Smooth muscle cell (in vitro differentiated cells): Measurements from ENCODE around the gene SURF1. TPM values are rescaled to one million over a fixed set of nuclear protein-coding genes. Genes with fewer than 3 reads are reported as not detected.

Source experiments
- DNase-seq: peaks from one replicate; lab custom pipeline; 2025; ENCODE audit not compliant: unreplicated experiment; lab: John Stamatoyannopoulos, UW
- H2AFZ ChIP-seq: fragments of 200-600 bp; sonication (generic); 2 replicates; pipeline ENCODE4 v1.6.0; 2016; ENCODE audit warnings: antibody characterized with exemption, low read depth, mild to moderate bottlenecking
- H3F3A ChIP-seq: fragments of 200-600 bp; sonication (generic); 2 replicates; pipeline ENCODE4 v1.6.0; 2017; ENCODE audit warnings: antibody characterized with exemption, low read depth
- H3K27ac ChIP-seq: fragments of 200-600 bp; sonication (generic); 2 replicates; pipeline ENCODE4 v1.5.1; 2016; ENCODE audit warnings: low read depth, mild to moderate bottlenecking
- H3K27me3 ChIP-seq: fragments of 200-600 bp; sonication (generic); 2 replicates; pipeline ENCODE4 v1.6.1; 2016; ENCODE audit warnings: low read depth, mild to moderate bottlenecking
- H3K36me3 ChIP-seq: fragments of 200-600 bp; sonication (generic); 2 replicates; pipeline ENCODE4 v1.5.1; 2016; ENCODE audit warnings: low read depth
- H3K4me1 ChIP-seq: fragments of 200-600 bp; sonication (generic); 2 replicates; pipeline ENCODE4 v1.5.1; 2016; ENCODE audit warnings: low read depth
- H3K4me2 ChIP-seq: fragments of 200-600 bp; sonication (generic); 2 replicates; pipeline ENCODE4 v1.6.0; 2016; ENCODE audit warnings: mild to moderate bottlenecking
- H3K4me3 ChIP-seq: fragments of 200-600 bp; sonication (generic); 2 replicates; pipeline ENCODE4 v1.5.1; 2016; ENCODE audit warnings: mild to moderate bottlenecking
- H3K79me2 ChIP-seq: fragments of 200-600 bp; sonication (generic); 2 replicates; pipeline ENCODE4 v1.6.0; 2016; ENCODE audit warnings: low read depth, mild to moderate bottlenecking
- H3K9ac ChIP-seq: fragments of 200-600 bp; sonication (generic); 2 replicates; pipeline ENCODE4 v1.6.0; 2016; ENCODE audit warnings: low read depth
- H3K9me3 ChIP-seq: fragments of 200-600 bp; sonication (generic); replicated peaks from 2 replicates; pipeline ENCODE4 v1.5.1; 2016; ENCODE audit warnings: low read depth
- H4K20me1 ChIP-seq: fragments of 200-600 bp; sonication (generic); 2 replicates; pipeline ENCODE4 v1.6.0; 2016; ENCODE audit warnings: low read depth
- WGBS: methylation state at CpG from one replicate; pipeline ENCODE4 v1.1.7; 2016; ENCODE audit warnings: low lambda C conversion rate; 5-methylcytosine and 5-hydroxymethylcytosine counted together
- polyA plus RNA-seq: library from polyadenylated mRNA; unstranded; fragments of >200 nt; fragmentation: Nextera tagmentation; extraction: Ambion mirVana; gene quantifications from 2 replicates; pipeline ENCODE4 v1.2.1, GENCODE V29; 2016
- total RNA-seq: library from RNA; depleted of rRNA; stranded (reverse); fragments of >200 nt; gene quantifications from 2 replicates; pipeline ENCODE4 v1.2.3, GENCODE V29; 2014
- TF ChIP-seq, protein P1 (sequence below): fragments of 200-600 bp; sonication (generic); IDR thresholded peaks from 2 replicates; pipeline ENCODE4 v1.5.1; 2017; ENCODE audit warnings: borderline replicate concordance, mild to moderate bottlenecking, antibody characterized with exemption; ENCODE audit not compliant: insufficient read depth, poor library complexity, severe bottlenecking

The SURF1 gene
- total and polyA plus RNA-seq, 2 experiments from 2014 or later = 33.5 to 60.7 TPM

- no peaks in the 10 kb centered on the region for H3K27me3 ChIP-seq
- H3K79me2 ChIP-seq = peaks cover 49% of the 10 kb centered on the region
- no peaks in the 10 kb centered on the region for H3K36me3 ChIP-seq
- peak; percentile 83 for DNase-seq
- 8% methylated on average over 33 of the region's 120 CpGs for WGBS
- H3K4me1 ChIP-seq = peaks cover 23% of the 10 kb centered on the region
- H3K4me3 ChIP-seq = peak within 1 kb of the TSS; percentile 99
- TF ChIP-seq, protein P1, sequence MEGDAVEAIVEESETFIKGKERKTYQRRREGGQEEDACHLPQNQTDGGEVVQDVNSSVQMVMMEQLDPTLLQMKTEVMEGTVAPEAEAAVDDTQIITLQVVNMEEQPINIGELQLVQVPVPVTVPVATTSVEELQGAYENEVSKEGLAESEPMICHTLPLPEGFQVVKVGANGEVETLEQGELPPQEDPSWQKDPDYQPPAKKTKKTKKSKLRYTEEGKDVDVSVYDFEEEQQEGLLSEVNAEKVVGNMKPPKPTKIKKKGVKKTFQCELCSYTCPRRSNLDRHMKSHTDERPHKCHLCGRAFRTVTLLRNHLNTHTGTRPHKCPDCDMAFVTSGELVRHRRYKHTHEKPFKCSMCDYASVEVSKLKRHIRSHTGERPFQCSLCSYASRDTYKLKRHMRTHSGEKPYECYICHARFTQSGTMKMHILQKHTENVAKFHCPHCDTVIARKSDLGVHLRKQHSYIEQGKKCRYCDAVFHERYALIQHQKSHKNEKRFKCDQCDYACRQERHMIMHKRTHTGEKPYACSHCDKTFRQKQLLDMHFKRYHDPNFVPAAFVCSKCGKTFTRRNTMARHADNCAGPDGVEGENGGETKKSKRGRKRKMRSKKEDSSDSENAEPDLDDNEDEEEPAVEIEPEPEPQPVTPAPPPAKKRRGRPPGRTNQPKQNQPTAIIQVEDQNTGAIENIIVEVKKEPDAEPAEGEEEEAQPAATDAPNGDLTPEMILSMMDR = no peak
- peaks cover 44% of the 10 kb centered on the region for H4K20me1 ChIP-seq
- H2AFZ ChIP-seq = peak within 1 kb of the TSS; percentile 96
- peak within 1 kb of the TSS; percentile 98 for H3K27ac ChIP-seq
- peak within 1 kb of the TSS; percentile 90 for H3K4me2 ChIP-seq
- H3K9me3 ChIP-seq = no peaks in the 10 kb centered on the region
- peak within 1 kb of the TSS; percentile 100 for H3K9ac ChIP-seq
- peaks cover 18% of the 10 kb centered on the region for H3F3A ChIP-seq
Measured at GRCh38 chr9:133375724-133376654, 19.7 kb upstream of the SURF1 start, which contains the start of the genes STKLD1 and SURF4. Gene STKLD1, plus strand, starts transcription at chr9:133376366. Its CDS starts 108 bp downstream, at chr9:133376474. Gene SURF4, minus strand, starts transcription at chr9:133376060. Its CDS starts 91 bp downstream, at chr9:133375969.

DNA sequence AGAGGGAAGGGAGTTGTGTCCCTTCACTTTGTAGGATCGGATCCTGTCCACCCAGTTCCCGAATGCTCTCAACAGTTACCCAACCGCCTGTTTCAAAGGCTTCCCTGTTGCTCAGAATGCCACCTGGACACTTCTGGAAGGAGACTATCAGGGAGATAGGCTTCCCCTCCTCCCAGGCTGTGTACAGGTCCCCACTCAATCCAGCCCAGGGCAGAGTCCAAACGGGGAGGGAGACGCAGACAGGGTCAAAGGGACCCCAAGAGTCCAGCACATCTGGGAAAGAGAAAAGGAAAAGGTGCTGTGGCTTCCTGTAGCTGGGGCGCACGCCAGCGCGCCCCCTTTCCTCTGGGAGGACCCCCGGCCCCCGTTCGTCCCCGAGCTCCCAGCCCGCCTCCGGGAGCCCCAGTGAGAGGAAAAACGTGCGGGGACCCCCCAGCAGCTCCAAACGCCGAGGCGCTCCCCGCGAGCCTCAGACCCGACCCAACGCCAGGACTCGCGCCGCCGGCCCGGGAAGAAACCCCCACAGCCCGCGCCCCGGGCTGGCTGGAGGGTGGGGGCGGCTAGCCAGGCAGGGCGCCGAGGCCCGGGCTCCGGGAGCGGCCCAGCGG, 18.9 kb upstream of the SURF1 start:
- TF ChIP-seq, protein P1 = no peak
- peaks cover 52% of the 10 kb centered on the region for H4K20me1 ChIP-seq

DNA sequence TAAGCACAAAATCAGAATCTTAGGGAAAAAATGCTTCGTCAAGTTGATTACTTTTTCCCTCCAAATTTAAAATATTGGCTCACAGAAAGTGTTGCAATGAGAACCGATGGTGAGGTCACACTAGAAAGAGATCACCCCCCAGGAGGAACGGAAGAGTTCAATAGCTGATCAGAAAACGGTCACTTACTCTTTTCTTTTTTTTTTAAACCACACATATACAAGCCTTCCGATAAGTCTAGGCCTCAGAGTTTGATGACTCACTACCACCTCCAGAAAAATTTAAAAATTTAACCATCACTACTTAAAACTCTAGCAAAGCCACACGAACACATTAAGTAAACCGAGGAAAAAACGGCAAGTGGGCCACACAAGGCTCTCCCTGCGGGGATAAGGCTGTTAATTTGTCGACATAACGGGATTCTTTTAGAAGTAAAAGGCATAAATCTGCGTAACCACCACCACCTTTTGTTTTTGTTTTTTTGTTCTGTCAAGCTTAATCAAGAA, 18.4 kb upstream of the SURF1 start:
- WGBS = 16% methylated on average over 12 of the region's 12 CpGs
- peak overlapping the region; percentile 98 for H3K27ac ChIP-seq
- no peaks in the 10 kb centered on the region for H3K27me3 ChIP-seq
- H3K9me3 ChIP-seq = no peaks in the 10 kb centered on the region
- H3K4me1 ChIP-seq = peaks cover 23% of the 10 kb centered on the region
- H2AFZ ChIP-seq = no peak overlapping the region
- peak overlapping the region; percentile 90 for H3K4me2 ChIP-seq
- H4K20me1 ChIP-seq = peaks cover 58% of the 10 kb centered on the region
- TF ChIP-seq, protein P1 = no peak
- peaks cover 18% of the 10 kb centered on the region for H3F3A ChIP-seq
- no peak for DNase-seq
- no peaks in the 10 kb centered on the region for H3K36me3 ChIP-seq
- peak overlapping the region; percentile 99 for H3K4me3 ChIP-seq
- peaks cover 62% of the 10 kb centered on the region for H3K79me2 ChIP-seq
- peak overlapping the region; percentile 100 for H3K9ac ChIP-seq

More for the DNA sequence above, 18.9 kb upstream of the SURF1 start:
- DNase-seq = no peak
- H3K9ac ChIP-seq = peak overlapping the region; percentile 100
- H3F3A ChIP-seq = peaks cover 18% of the 10 kb centered on the region
- H2AFZ ChIP-seq = no peak overlapping the region
- H3K4me2 ChIP-seq = peak overlapping the region; percentile 90
- peaks cover 23% of the 10 kb centered on the region for H3K4me1 ChIP-seq
- no peaks in the 10 kb centered on the region for H3K9me3 ChIP-seq
- peak overlapping the region; percentile 99 for H3K4me3 ChIP-seq
- 3% methylated on average over 27 of the region's 39 CpGs for WGBS
- H3K27me3 ChIP-seq = no peaks in the 10 kb centered on the region
- no peaks in the 10 kb centered on the region for H3K36me3 ChIP-seq
- H3K79me2 ChIP-seq = peaks cover 56% of the 10 kb centered on the region
- peak overlapping the region; percentile 98 for H3K27ac ChIP-seq
